Islet precursor cell (in vitro differentiated cells): Measurements from ENCODE around the gene SPEF1.

ENCODE experiments used
- DNase-seq: peaks from one replicate; pipeline ENCODE4 v3.0.0-alpha.2; 2018

The SPEF1 gene

DNA sequence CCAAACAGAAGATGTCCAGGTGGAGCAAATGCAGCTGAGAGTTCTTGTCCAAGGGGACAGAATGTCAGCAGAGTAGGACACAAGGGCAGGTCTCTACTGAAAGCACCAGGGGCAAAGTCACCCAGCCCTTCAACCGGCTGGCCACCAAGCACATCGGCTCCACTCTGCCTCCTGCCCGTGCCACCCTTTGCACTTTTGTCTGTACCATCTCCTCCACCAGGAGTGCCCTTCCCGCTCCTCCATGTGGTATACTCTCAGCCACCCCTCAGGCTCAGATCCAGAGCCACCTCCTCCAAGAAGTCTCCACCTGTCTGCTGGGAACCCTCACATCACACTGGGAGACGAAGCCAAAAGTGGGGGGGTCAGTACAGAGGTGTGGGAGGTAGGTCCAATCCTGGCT lies 52.9 kb downstream of the SPEF1 start:
- no peak for DNase-seq
